B cell (primary cell): Measurements from ENCODE around the gene QPCT. TPM values are rescaled to one million over a fixed set of nuclear protein-coding genes. Genes with fewer than 3 reads are reported as not detected.

Experiments used
- ATAC-seq: fragments of 200-7000 bp; cut with Tn5 transposase; one replicate; pipeline ENCODE4 v1.10.0; 2021; ENCODE audit warnings: low read depth, mild to moderate bottlenecking, moderate number of reproducible peaks, moderate library complexity
- CTCF ChIA-PET: fragments of 350-600 bp; sonication (Branson Sonifier 250); formaldehyde crosslinking; loops from one replicate; lab custom pipeline; 2021; ENCODE audit warnings: antibody characterized with exemption, inconsistent platforms; lab: Charles Lee
- POLR2A ChIA-PET: fragments of 350-600 bp; sonication (Branson Sonifier 250); formaldehyde crosslinking; loops from one replicate; lab custom pipeline; 2021; ENCODE audit warnings: antibody characterized with exemption; lab: Charles Lee
- DNase-seq: peaks from one replicate; pipeline ENCODE4 v3.0.0; 2013
- H2AFZ ChIP-seq: 2 replicates; pipeline ENCODE4 v1.6.1; 2012; ENCODE audit warnings: mild to moderate bottlenecking, low read depth, low read length; ENCODE audit not compliant: insufficient read depth, poor library complexity, severe bottlenecking
- H3K27ac ChIP-seq, 2 donors: 1 replicate in 1 of 2; 2 replicates in 1 of 2; pipeline ENCODE4 v1.5.1; 2012 to 2013; ENCODE audit warnings: low read length in 2 of 2, mild to moderate bottlenecking in 2 of 2, moderate library complexity in 1 of 2
- H3K27me3 ChIP-seq, 4 experiments: fragments of 200-600 bp in 1 of 4; sonication (generic) in 1 of 4; replicated peaks in 1 of 4; 1 replicate in 2 of 4; 2 replicates in 2 of 4; pipeline versions ENCODE4 v1.6.1 to v1.7.0; 2013 to 2016; ENCODE audit warnings: low read length in 3 of 4, mild to moderate bottlenecking in 2 of 4, mixed read lengths in 1 of 4, moderate library complexity in 1 of 4; ENCODE audit not compliant: insufficient read depth in 4 of 4, control insufficient read depth in 3 of 4; ENCODE audit errors: control extremely low read depth in 1 of 4
- H3K36me3 ChIP-seq, 2 experiments: replicated peaks in 1 of 2; 1 replicate in 1 of 2; 2 replicates in 1 of 2; pipeline versions ENCODE4 v1.6.1 to v1.7.1; 2013; ENCODE audit warnings: low read length in 1 of 2; ENCODE audit not compliant: insufficient read depth in 2 of 2, control insufficient read depth in 1 of 2; ENCODE audit errors: control extremely low read depth in 1 of 2, extremely low read depth in 1 of 2
- H3K4me1 ChIP-seq, 2 donors: fragments of 200-600 bp in 1 of 2; sonication (generic) in 1 of 2; 1 replicate in 1 of 2; 2 replicates in 1 of 2; pipeline versions ENCODE4 v1.5.1 to v1.6.1; 2013 to 2017; ENCODE audit warnings: low read length in 2 of 2; ENCODE audit not compliant: control insufficient read depth in 2 of 2, insufficient read depth in 2 of 2
- H3K4me2 ChIP-seq: replicated peaks from 2 replicates; pipeline ENCODE3; 2012; ENCODE audit warnings: mild to moderate bottlenecking, low read depth, low read length; ENCODE audit not compliant: poor library complexity, severe bottlenecking
- H3K4me3 ChIP-seq, 5 experiments: fragments of 200-600 bp in 1 of 5; sonication (generic) in 1 of 5; 1 replicate in 3 of 5; 2 replicates in 2 of 5; pipeline versions ENCODE4 v1.5.1 to v1.7.0; 2011 to 2016; ENCODE audit warnings: low read length in 4 of 5, mild to moderate bottlenecking in 4 of 5, low read depth in 2 of 5, control low read depth in 1 of 5, moderate library complexity in 1 of 5; ENCODE audit not compliant: insufficient read depth in 1 of 5; ENCODE audit errors: control extremely low read depth in 1 of 5, extremely low read depth in 1 of 5
- H3K79me2 ChIP-seq: fragments of 200-600 bp; sonication (generic); one replicate; pipeline ENCODE4 v1.6.0; 2016; ENCODE audit warnings: low read length; ENCODE audit not compliant: control insufficient read depth, insufficient read depth
- H3K9ac ChIP-seq: fragments of 200-600 bp; sonication (generic); 2 replicates; pipeline ENCODE4 v1.6.1; 2017; ENCODE audit warnings: mild to moderate bottlenecking, low read length, moderate library complexity
- H3K9me3 ChIP-seq, 3 donors: one replicate each; pipeline versions ENCODE4 v1.6.1 to v1.7.1; 2013; ENCODE audit warnings: low read length in 2 of 3; ENCODE audit not compliant: control insufficient read depth in 2 of 3, insufficient read depth in 1 of 3; ENCODE audit errors: control extremely low read depth in 1 of 3
- H4K20me1 ChIP-seq: 2 replicates; pipeline ENCODE4 v1.6.0; 2012; ENCODE audit warnings: mild to moderate bottlenecking, low read length; ENCODE audit not compliant: insufficient read depth, control insufficient read depth, poor library complexity, severe bottlenecking
- H3K27ac Mint-ChIP-seq: one replicate; pipeline ENCODE4 v1.8.0; 2021; ENCODE audit warnings: mixed read lengths
- H3K27me3 Mint-ChIP-seq: one replicate; pipeline ENCODE4 v1.8.0; 2021; ENCODE audit warnings: mixed read lengths
- H3K4me1 Mint-ChIP-seq: one replicate; pipeline ENCODE4 v1.8.0; 2021; ENCODE audit warnings: mixed read lengths
- H3K4me3 Mint-ChIP-seq: one replicate; pipeline ENCODE4 v1.8.0; 2021; ENCODE audit warnings: mixed read lengths
- H3K9me3 Mint-ChIP-seq: one replicate; pipeline ENCODE4 v1.8.0; 2022; ENCODE audit warnings: mixed read lengths; ENCODE audit not compliant: insufficient read depth
- EZH2 ChIP-seq: IDR thresholded peaks from 2 replicates; pipeline ENCODE4 v1.6.1; 2012; ENCODE audit warnings: borderline replicate concordance, low read depth, mild to moderate bottlenecking, moderate library complexity, low read length; ENCODE audit not compliant: insufficient read depth, poor library complexity, severe bottlenecking
- WGBS: methylation state at CpG from one replicate; pipeline ENCODE4 v1.1.5; 2013; ENCODE audit warnings: missing lambda C conversion rate; ENCODE audit not compliant: insufficient coverage; 5-methylcytosine and 5-hydroxymethylcytosine counted together
- intact Hi-C: fragments of 100-400 bp; cut with micrococcal nuclease; formaldehyde crosslinking; loops from one replicate; pipeline ENCODE4 v1.10.0; 2022
- polyA plus RNA-seq: library from polyadenylated mRNA; depleted of rRNA; stranded (reverse); fragments of >200 nt; gene quantifications from 2 replicates; pipeline ENCODE4 v1.2.3, GENCODE V29; 2012
- total RNA-seq, 2 donors: library from RNA; stranded (reverse); fragments of 120-200 nt in 1 of 2; gene quantifications; 1 replicate in 1 of 2; 2 replicates in 1 of 2; pipeline versions ENCODE4 v1.2.3 to v1.2.4, GENCODE V29; 2013 to 2022
- TF ChIP-seq, protein P1 (sequence below): fragments of 200-600 bp; IDR thresholded peaks from one replicate; pipeline ENCODE4 v1.8.0; 2022; ENCODE audit warnings: antibody characterized with exemption, mild to moderate bottlenecking

QPCT gene
- total and polyA plus RNA-seq, 2 donors (not counting 1 experiment from before 2014, with no cell fraction given) = 0.48 to 2.1 TPM

DNA sequence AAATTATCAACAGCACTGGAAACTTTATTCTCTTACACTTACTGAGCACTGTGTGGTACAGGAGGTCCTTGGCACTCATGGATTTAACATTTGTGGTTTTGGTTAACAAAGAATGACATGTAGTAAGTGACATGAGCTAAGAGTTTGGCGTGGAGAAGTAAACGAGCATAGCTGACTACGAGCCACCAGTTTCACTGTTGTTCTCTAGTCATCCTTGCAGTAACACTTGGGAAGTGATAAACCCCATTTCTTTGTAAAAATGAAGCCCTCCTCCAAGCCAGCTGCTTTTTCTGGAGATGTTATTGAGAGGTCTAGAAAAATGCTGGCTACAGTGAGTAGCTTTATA is 32.7 kb downstream of the QPCT start:
- no peaks in the 10 kb centered on the region for H4K20me1 ChIP-seq
- no peaks in the 10 kb centered on the region for H3K36me3 ChIP-seq
- intact Hi-C loops = loop anchor here (5.0 kb wide), 2 partner anchors 35 to 295 kb away; partner anchors contain the start of genes GPATCH11, HEATR5B and QPCT
- H3K4me1 Mint-ChIP-seq = peaks cover 41% of the 10 kb centered on the region
- no peaks in the 10 kb centered on the region for H3K9me3 ChIP-seq
- ChIA-PET CTCF (interaction anchor here (0.7 to 4.4 kb wide), 5 partner anchors 13 to 455 kb away, joined by 3 to 24 read pairs (median 12); no protein-coding TSS in a partner anchor), POLR2A (interaction anchor here (0.7 to 3.2 kb wide), 3 partner anchors 13 to 265 kb away, joined by 4 to 16 read pairs (median 4); partner anchors contain the start of gene PRKD3)
- peak; percentile 32 for DNase-seq
- peak overlapping the region; percentile 83 for H3K4me3 Mint-ChIP-seq
- no peaks in the 10 kb centered on the region for H3K79me2 ChIP-seq
- peak overlapping the region; percentile 40 for H2AFZ ChIP-seq
- H3K9me3 Mint-ChIP-seq = no peaks in the 10 kb centered on the region
- no CpG with 5 or more reads among the region's 3 CpGs for WGBS
- H3K9ac ChIP-seq = no peak overlapping the region
- peak overlapping the region; percentile 72 to 74 for H3K27ac ChIP-seq
- peaks cover 42 to 45% of the 10 kb centered on the region in 2 donors for H3K4me1 ChIP-seq
- no peak for TF ChIP-seq EZH2
- TF ChIP-seq, protein P1, sequence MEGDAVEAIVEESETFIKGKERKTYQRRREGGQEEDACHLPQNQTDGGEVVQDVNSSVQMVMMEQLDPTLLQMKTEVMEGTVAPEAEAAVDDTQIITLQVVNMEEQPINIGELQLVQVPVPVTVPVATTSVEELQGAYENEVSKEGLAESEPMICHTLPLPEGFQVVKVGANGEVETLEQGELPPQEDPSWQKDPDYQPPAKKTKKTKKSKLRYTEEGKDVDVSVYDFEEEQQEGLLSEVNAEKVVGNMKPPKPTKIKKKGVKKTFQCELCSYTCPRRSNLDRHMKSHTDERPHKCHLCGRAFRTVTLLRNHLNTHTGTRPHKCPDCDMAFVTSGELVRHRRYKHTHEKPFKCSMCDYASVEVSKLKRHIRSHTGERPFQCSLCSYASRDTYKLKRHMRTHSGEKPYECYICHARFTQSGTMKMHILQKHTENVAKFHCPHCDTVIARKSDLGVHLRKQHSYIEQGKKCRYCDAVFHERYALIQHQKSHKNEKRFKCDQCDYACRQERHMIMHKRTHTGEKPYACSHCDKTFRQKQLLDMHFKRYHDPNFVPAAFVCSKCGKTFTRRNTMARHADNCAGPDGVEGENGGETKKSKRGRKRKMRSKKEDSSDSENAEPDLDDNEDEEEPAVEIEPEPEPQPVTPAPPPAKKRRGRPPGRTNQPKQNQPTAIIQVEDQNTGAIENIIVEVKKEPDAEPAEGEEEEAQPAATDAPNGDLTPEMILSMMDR = no peak
- H3K27me3 Mint-ChIP-seq = no peaks in the 10 kb centered on the region
- peak overlapping the region; percentile 78 for H3K27ac Mint-ChIP-seq
- no peak overlapping the region for H3K4me3 ChIP-seq
- no peaks in the 10 kb centered on the region for H3K27me3 ChIP-seq
- ATAC-seq = peak; percentile 53
- peak overlapping the region; percentile 71 for H3K4me2 ChIP-seq

DNA sequence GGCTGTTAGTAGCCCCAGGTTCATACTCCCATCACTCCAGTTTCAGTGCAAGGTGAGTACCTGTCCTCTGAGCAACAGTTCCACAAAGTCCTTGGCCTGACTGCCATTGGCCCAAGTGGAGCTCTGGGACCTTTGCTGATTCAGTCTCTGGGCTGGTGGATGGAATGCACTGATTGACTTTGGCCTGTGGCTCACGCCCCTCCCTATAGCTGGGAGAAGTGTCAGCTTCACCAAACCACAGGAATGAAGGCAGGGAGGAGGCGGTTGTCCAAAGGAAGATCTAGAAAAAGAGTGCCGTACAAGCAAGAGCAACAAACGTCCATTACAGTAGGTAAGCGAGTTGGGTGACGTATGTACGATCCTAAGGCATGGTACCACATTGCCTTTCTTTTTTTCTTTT is 34.0 kb downstream of the QPCT start:
- Histone ChIP-seq H3K79me2 (no peaks in the 10 kb centered on the region), H3K4me3 (no peak overlapping the region), H3K36me3 (no peaks in the 10 kb centered on the region), H3K27me3 (no peaks in the 10 kb centered on the region), H3K4me1 (peaks cover 42 to 45% of the 10 kb centered on the region in 2 donors), H3K4me2 (no peak overlapping the region), H3K9ac (no peak overlapping the region), H2AFZ (no peak overlapping the region), H3K9me3 (no peaks in the 10 kb centered on the region), H4K20me1 (no peaks in the 10 kb centered on the region), H3K27ac (no peak overlapping the region)
- no peaks in the 10 kb centered on the region for H3K9me3 Mint-ChIP-seq
- DNase-seq (no peak), ATAC-seq (no peak)
- H3K4me3 Mint-ChIP-seq = no peak overlapping the region
- no peak for TF ChIP-seq EZH2
- TF ChIP-seq, protein P1 = no peak
- 95% methylated on average over 4 of the region's 7 CpGs for WGBS
- POLR2A ChIA-PET = interaction anchor here (3.2 kb wide), 1 partner anchor 12 kb away, joined by 16 read pairs; no protein-coding TSS in a partner anchor
- H3K27ac Mint-ChIP-seq = peak overlapping the region; percentile 81
- intact Hi-C loops = loop anchor here (5.0 kb wide), 2 partner anchors 36 to 296 kb away; partner anchors contain the start of genes GPATCH11, HEATR5B and QPCT
- peaks cover 41% of the 10 kb centered on the region for H3K4me1 Mint-ChIP-seq
- H3K27me3 Mint-ChIP-seq = no peaks in the 10 kb centered on the region
- CTCF ChIA-PET = interaction anchor here (2.2 to 4.4 kb wide), 3 partner anchors 12 to 454 kb away, joined by 12 to 24 read pairs (median 24); no protein-coding TSS in a partner anchor
